ENCODE results near the gene IRGQ. TPM values are rescaled to one million over a fixed set of nuclear protein-coding genes. Genes with fewer than 3 reads are reported as not detected.

Gene IRGQ
- polyA plus RNA-seq, 3 donors, result 1.8 to 49.6 (median 2.9) TPM

GRCh38 chr19:43622956-43623355 lies 27.0 kb upstream of the IRGQ start:
- Mint-ChIP-seq H3K4me1 (peaks cover 27% of the 10 kb centered on the region), H3K27ac (peak overlapping the region in 2 of 7 donors; percentile 42 to 44), H3K27me3 (ENCODE audit: low read depth in 3 of 3) (peaks cover 16 to 31% (median 29%) of the 10 kb centered on the region in 3 donors), H3K9me3 (peaks cover 0 to 11% (median 3%) of the 10 kb centered on the region in 7 donors), H3K4me3 (no peak overlapping the region), H3K36me3 (no peaks in the 10 kb centered on the region)
- Histone ChIP-seq H3K79me2 (ENCODE audit: insufficient read depth, low read length) (peaks cover 9% of the 10 kb centered on the region), H3K4me1 (ENCODE audit: control insufficient read depth in 1 of 2, insufficient read depth in 2 of 2, low read length in 2 of 2) (peaks cover 17 to 22% of the 10 kb centered on the region in 2 donors), H3K27ac (ENCODE audit: low read depth in 1 of 2, low read length in 2 of 2) (no peak overlapping the region), H2AFZ (ENCODE audit: insufficient read depth, low read depth, low read length, poor library complexity, severe bottlenecking) (no peak overlapping the region), H3K36me3 (replicated peaks in 1 of 2; ENCODE audit: control insufficient read depth in 1 of 2, insufficient read depth in 2 of 2, low read length in 2 of 2) (no peaks in the 10 kb centered on the region), H3K27me3 (ENCODE audit: control insufficient read depth in 2 of 2, insufficient read depth in 2 of 2, low read length in 2 of 2) (peaks cover 0 to 17% of the 10 kb centered on the region in 2 donors), H3K4me2 (replicated peaks; ENCODE audit: extremely low read depth, low read length, poor library complexity, severe bottlenecking) (no peak overlapping the region), H3K4me3 (replicated peaks in 1 of 3; ENCODE audit: low read depth in 2 of 3, low read length in 3 of 3) (no peak overlapping the region), H3K9me3 (replicated peaks in 1 of 2; ENCODE audit: control insufficient read depth in 1 of 2, insufficient read depth in 1 of 2, low read length in 2 of 2) (no peaks in the 10 kb centered on the region), H3K9ac (ENCODE audit: insufficient read depth, low read length, poor library complexity, severe bottlenecking) (no peak overlapping the region), H4K20me1 (ENCODE audit: insufficient read depth, low read length) (peaks cover 5% of the 10 kb centered on the region)
- DNase-seq, result no peak
- no CpG with 5 or more reads among the region's 1 CpG for WGBS (ENCODE audit: insufficient coverage)
- no peak for TF ChIP-seq CTCF (IDR thresholded peaks at IDR 0.05)
- intact Hi-C loops (cut with micrococcal nuclease), result no loop called here

GRCh38 chr19:43622070-43622469 lies 26.1 kb upstream of the IRGQ start:
- no peak for TF ChIP-seq CTCF (IDR thresholded peaks at IDR 0.05)
- Mint-ChIP-seq H3K4me1 (peaks cover 27% of the 10 kb centered on the region), H3K36me3 (no peaks in the 10 kb centered on the region), H3K9me3 (peaks cover 0 to 10% (median 3%) of the 10 kb centered on the region in 7 donors), H3K4me3 (no peak overlapping the region), H3K27me3 (ENCODE audit: low read depth in 3 of 3) (peaks cover 15 to 22% (median 21%) of the 10 kb centered on the region in 3 donors), H3K27ac (no peak overlapping the region)
- Histone ChIP-seq H3K27me3 (ENCODE audit: control insufficient read depth in 2 of 2, insufficient read depth in 2 of 2, low read length in 2 of 2) (peaks cover 0 to 13% of the 10 kb centered on the region in 2 donors), H3K9ac (ENCODE audit: insufficient read depth, low read length, poor library complexity, severe bottlenecking) (no peak overlapping the region), H3K4me3 (replicated peaks in 1 of 3; ENCODE audit: low read depth in 2 of 3, low read length in 3 of 3) (no peak overlapping the region), H2AFZ (ENCODE audit: insufficient read depth, low read depth, low read length, poor library complexity, severe bottlenecking) (no peak overlapping the region), H3K9me3 (replicated peaks in 1 of 2; ENCODE audit: control insufficient read depth in 1 of 2, insufficient read depth in 1 of 2, low read length in 2 of 2) (no peaks in the 10 kb centered on the region), H4K20me1 (ENCODE audit: insufficient read depth, low read length) (peaks cover 5% of the 10 kb centered on the region), H3K4me2 (replicated peaks; ENCODE audit: extremely low read depth, low read length, poor library complexity, severe bottlenecking) (no peak overlapping the region), H3K27ac (ENCODE audit: low read depth in 1 of 2, low read length in 2 of 2) (no peak overlapping the region), H3K79me2 (ENCODE audit: insufficient read depth, low read length) (peaks cover 9% of the 10 kb centered on the region), H3K4me1 (ENCODE audit: control insufficient read depth in 1 of 2, insufficient read depth in 2 of 2, low read length in 2 of 2) (peaks cover 17 to 22% of the 10 kb centered on the region in 2 donors), H3K36me3 (replicated peaks in 1 of 2; ENCODE audit: control insufficient read depth in 1 of 2, insufficient read depth in 2 of 2, low read length in 2 of 2) (no peaks in the 10 kb centered on the region)
- no peak for DNase-seq
- intact Hi-C loops (cut with micrococcal nuclease), result no loop called here
- 100% methylated on average over 1 of the region's 4 CpGs for WGBS (ENCODE audit: insufficient coverage)

Data from CD14-positive monocyte (primary cell).